Measurements from ENCODE around the gene SH3BGRL.
A peak's percentile ranks its signal among the peaks of the same experiment; 100 is the strongest.

Gene SH3BGRL

GRCh38 chrX:81257817-81258216, 55.9 kb downstream of the SH3BGRL start:
- TF ChIP-seq, protein P1, sequence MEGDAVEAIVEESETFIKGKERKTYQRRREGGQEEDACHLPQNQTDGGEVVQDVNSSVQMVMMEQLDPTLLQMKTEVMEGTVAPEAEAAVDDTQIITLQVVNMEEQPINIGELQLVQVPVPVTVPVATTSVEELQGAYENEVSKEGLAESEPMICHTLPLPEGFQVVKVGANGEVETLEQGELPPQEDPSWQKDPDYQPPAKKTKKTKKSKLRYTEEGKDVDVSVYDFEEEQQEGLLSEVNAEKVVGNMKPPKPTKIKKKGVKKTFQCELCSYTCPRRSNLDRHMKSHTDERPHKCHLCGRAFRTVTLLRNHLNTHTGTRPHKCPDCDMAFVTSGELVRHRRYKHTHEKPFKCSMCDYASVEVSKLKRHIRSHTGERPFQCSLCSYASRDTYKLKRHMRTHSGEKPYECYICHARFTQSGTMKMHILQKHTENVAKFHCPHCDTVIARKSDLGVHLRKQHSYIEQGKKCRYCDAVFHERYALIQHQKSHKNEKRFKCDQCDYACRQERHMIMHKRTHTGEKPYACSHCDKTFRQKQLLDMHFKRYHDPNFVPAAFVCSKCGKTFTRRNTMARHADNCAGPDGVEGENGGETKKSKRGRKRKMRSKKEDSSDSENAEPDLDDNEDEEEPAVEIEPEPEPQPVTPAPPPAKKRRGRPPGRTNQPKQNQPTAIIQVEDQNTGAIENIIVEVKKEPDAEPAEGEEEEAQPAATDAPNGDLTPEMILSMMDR (IDR thresholded peaks at IDR 0.05; ENCODE audit: insufficient read depth, low read depth, low read length, missing control alignments): no peak
- no peak for DNase-seq (ENCODE audit: low read depth)
- no peak overlapping the region for H3K4me3 ChIP-seq (ENCODE audit: low read length)

- TF ChIP-seq, protein P1 (IDR thresholded peaks at IDR 0.05; ENCODE audit: insufficient read depth, low read depth, low read length, missing control alignments): no peak
- no peak for DNase-seq (ENCODE audit: low read depth)
- no peak overlapping the region for H3K4me3 ChIP-seq (ENCODE audit: low read length)
Measured at GRCh38 chrX:81259020-81259713, 57.3 kb downstream of the SH3BGRL start.

DNA sequence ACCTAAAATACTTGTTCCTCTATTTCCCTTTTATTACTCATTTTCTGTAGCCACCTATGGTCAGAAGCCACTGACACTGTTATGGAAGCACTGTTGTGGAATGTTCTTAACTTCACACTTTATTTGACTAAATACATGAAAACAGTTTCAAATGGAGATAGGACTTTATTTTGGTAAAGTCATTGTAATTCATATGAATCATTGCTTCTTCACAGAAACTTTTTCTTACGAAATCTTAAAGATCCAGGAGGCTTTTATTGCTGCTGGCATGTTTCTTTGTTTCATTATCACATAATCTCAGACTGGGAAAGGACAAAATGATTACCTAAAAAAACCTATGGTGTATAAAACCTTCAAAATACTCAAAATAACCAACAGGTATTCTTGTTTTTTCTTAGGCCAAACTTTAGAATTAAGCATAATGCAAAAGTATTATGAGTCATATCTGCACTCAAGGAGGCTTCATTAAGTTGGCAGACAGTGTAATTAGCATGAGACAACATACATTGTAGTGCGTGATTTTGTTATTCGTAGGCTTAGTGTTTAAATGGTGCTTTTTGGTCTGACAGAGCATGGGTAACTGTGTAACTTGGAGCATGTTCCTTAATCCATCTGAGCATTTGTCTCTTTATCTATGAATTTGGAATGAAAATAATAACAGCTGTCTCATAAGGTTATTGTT, 58.0 kb downstream of the SH3BGRL start:
- DNase-seq (ENCODE audit: low read depth): peak; percentile 42
- H3K4me3 ChIP-seq (ENCODE audit: low read length): no peak overlapping the region
- TF ChIP-seq, protein P1 (IDR thresholded peaks at IDR 0.05; ENCODE audit: insufficient read depth, low read depth, low read length, missing control alignments): no peak

- TF ChIP-seq, protein P1 (IDR thresholded peaks at IDR 0.05; ENCODE audit: insufficient read depth, low read depth, low read length, missing control alignments): no peak
- DNase-seq (ENCODE audit: low read depth): peak; percentile 50
Measured at GRCh38 chrX:81261576-81261975, 59.7 kb downstream of the SH3BGRL start.

GRCh38 chrX:81263059-81263458, 61.2 kb downstream of the SH3BGRL start:
- TF ChIP-seq, protein P1 (IDR thresholded peaks at IDR 0.05; ENCODE audit: insufficient read depth, low read depth, low read length, missing control alignments): no peak
- no peak overlapping the region for H3K4me3 ChIP-seq (ENCODE audit: low read length)
- DNase-seq (ENCODE audit: low read depth): no peak

More at GRCh38 chrX:81261576-81261975, 59.7 kb downstream of the SH3BGRL start:
- H3K4me3 ChIP-seq (ENCODE audit: low read length): no peak overlapping the region

GRCh38 chrX:81278616-81279015, 76.7 kb downstream of the SH3BGRL start:
- no peak for DNase-seq (ENCODE audit: low read depth)
- TF ChIP-seq, protein P1 (IDR thresholded peaks at IDR 0.05; ENCODE audit: insufficient read depth, low read depth, low read length, missing control alignments): no peak

More at GRCh38 chrX:81278616-81279015, 76.7 kb downstream of the SH3BGRL start:
- H3K4me3 ChIP-seq (ENCODE audit: low read length): no peak overlapping the region
